H1 (cell line): ENCODE data around the gene DAG1. TPM values are rescaled to one million over a fixed set of nuclear protein-coding genes. Genes with fewer than 3 reads are reported as not detected.

Experiments
- ATF2 ChIP-seq: IDR thresholded peaks from 2 replicates; pipeline ENCODE4 v1.6.1; 2012; ENCODE audit warnings: low read length, inconsistent platforms
- BACH1 ChIP-seq: IDR thresholded peaks from 2 replicates; pipeline ENCODE4 v1.6.1; 2012; ENCODE audit warnings: low read length, improper control_type of control experiment
- CTCF ChIP-seq, 3 experiments: IDR thresholded peaks; 1 replicate in 2 of 3; 2 replicates in 1 of 3; pipeline versions ENCODE4 v1.5.1 to v1.6.1; 2011; ENCODE audit warnings: low read length in 3 of 3, mild to moderate bottlenecking in 3 of 3, inconsistent platforms in 2 of 3, low read depth in 1 of 3, moderate library complexity in 1 of 3; ENCODE audit not compliant: insufficient read depth in 1 of 3; ENCODE audit errors: control extremely low read depth in 1 of 3
- E2F6 ChIP-seq: IDR thresholded peaks from 2 replicates; pipeline ENCODE4 v1.6.1; 2012; ENCODE audit warnings: inconsistent platforms
- JUND ChIP-seq: IDR thresholded peaks from 2 replicates; pipeline ENCODE4 v1.6.1; 2011; ENCODE audit warnings: mild to moderate bottlenecking, improper control_type of control experiment, low read length
- SIRT6 ChIP-seq: IDR thresholded peaks from one replicate; pipeline ENCODE4 v1.7.1; 2012; ENCODE audit warnings: low read length, inconsistent platforms
- polyA plus RNA-seq, 7 experiments: library from polyadenylated mRNA; depleted of rRNA in 3 of 7; stranded (reverse) in 5 of 7; unstranded in 2 of 7; fragments of >200 nt in 5 of 7; fragments of 200-250 nt in 2 of 7; gene quantifications; 1 replicate in 5 of 7; 2 replicates in 1 of 7; 4 replicates in 1 of 7; pipeline versions ENCODE4 v1.2.1 to v1.2.3, GENCODE V29; 2011 to 2013; ENCODE audit warnings: missing spikeins in 2 of 7, mixed read lengths in 2 of 7
- total RNA-seq: library from RNA; stranded (reverse); fragmentation: NEBNext Ultra II Directional; extraction: Animal tissue kit (Norgen Biotek cat#: 25700); gene quantifications from 2 replicates; pipeline ENCODE4 v1.2.1, GENCODE V29; 2021

The DAG1 gene
- total and polyA plus RNA-seq, 2 of the 8 experiments (the other 6 are each of a cell fraction or from before 2014, with no cell fraction given), result 97.5 to 138 TPM

GRCh38 chr3:49422379-49423248 lies 47.5 kb upstream of the DAG1 start, which contains the start of gene AMT (continued):
- TF ChIP-seq ATF2 (no peak), SIRT6 (no peak), JUND (no peak), CTCF (IDR thresholded peaks at IDR 0.05; ENCODE audit: control extremely low read depth in 1 of 3, insufficient read depth in 1 of 3, low read depth in 1 of 3, low read length in 3 of 3) (peak in 1 of 3 experiments; percentile 5; a peak in 1 of 4 replicates), BACH1 (no peak), E2F6 (0 out of 2 replicates have a peak, but pooled peaks have one; percentile 1)
